Activated naive CD8-positive, alpha-beta T cell treated with anti-CD3 and anti-CD28 coated beads, Interleukin-2, amount 50 U/mL, for 24 hours (primary cell): ENCODE measurements around the gene ARGLU1.

Source experiments
- ATAC-seq: fragments of 150-1000 bp; cut with Tn5 transposase; one replicate; pipeline ENCODE4 v1.10.0; 2021
- DNase-seq: peaks from one replicate; pipeline ENCODE4 v3.0.0; 2021
- H3K27ac Mint-ChIP-seq: one replicate; pipeline ENCODE4 v1.8.0; 2021; ENCODE audit warnings: mild to moderate bottlenecking, mixed read lengths
- H3K27me3 Mint-ChIP-seq: one replicate; pipeline ENCODE4 v1.8.0; 2021; ENCODE audit warnings: mixed read lengths
- H3K36me3 Mint-ChIP-seq: one replicate; pipeline ENCODE4 v1.8.0; 2021; ENCODE audit warnings: low read depth, mixed read lengths
- H3K4me1 Mint-ChIP-seq: one replicate; pipeline ENCODE4 v1.8.0; 2021; ENCODE audit warnings: mixed read lengths
- H3K4me3 Mint-ChIP-seq: one replicate; pipeline ENCODE4 v1.8.0; 2021; ENCODE audit warnings: mild to moderate bottlenecking, moderate library complexity, mixed read lengths
- H3K9me3 Mint-ChIP-seq: one replicate; pipeline ENCODE4 v1.8.0; 2021; ENCODE audit warnings: mixed read lengths

The ARGLU1 gene

DNA sequence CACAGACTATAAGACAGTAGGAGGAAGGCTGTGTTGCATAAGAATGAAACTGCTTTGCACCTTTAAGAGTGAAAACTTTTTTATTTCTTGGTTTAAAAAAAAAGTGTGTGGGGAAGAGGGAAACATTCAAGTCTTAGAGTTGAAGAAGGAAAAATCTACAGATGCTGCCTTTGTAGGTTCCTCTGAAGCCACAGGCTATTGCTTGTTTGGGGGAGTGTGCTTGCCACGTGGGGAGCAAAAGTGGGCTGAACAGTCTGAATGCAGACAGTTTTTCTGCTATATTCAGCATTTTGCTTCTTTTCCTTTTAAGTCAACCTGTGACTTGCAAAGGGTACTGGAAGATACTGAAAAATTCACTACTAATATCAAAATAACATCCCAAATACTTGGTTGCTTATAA lies 69.4 kb downstream of the ARGLU1 start:
- no peak for ATAC-seq

DNA sequence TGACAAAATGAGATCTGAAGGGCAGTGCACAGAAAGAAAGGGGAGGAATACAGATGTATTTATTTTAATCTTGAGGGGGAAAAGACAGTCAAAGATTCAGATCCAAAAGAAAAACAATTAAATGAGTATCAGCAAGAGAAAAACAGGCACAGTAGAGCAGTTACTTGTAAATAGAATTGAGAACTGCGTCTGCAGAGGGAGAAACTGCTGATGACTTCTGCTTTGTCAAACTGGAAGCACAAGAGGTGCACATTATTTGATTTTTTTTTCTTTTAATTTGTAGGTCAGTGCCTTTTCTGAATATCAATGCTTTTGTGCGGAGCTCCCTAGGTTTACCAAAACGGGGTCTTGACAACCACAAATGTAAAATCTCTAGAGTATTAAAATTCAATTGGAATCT lies 69.8 kb downstream of the ARGLU1 start:
- Mint-ChIP-seq H3K4me1 (peaks cover 17% of the 10 kb centered on the region), H3K27ac (no peak overlapping the region), H3K9me3 (no peaks in the 10 kb centered on the region), H3K27me3 (peaks cover 60% of the 10 kb centered on the region), H3K36me3 (no peaks in the 10 kb centered on the region), H3K4me3 (no peak overlapping the region)
- DNase-seq (no peak), ATAC-seq (no peak)

More for the DNA sequence above, 69.4 kb downstream of the ARGLU1 start:
- no peaks in the 10 kb centered on the region for H3K9me3 Mint-ChIP-seq
- H3K4me1 Mint-ChIP-seq: peaks cover 13% of the 10 kb centered on the region
- no peak overlapping the region for H3K4me3 Mint-ChIP-seq
- H3K27me3 Mint-ChIP-seq: peaks cover 60% of the 10 kb centered on the region
- no peak for DNase-seq
- H3K36me3 Mint-ChIP-seq: no peaks in the 10 kb centered on the region
- H3K27ac Mint-ChIP-seq: no peak overlapping the region

DNA sequence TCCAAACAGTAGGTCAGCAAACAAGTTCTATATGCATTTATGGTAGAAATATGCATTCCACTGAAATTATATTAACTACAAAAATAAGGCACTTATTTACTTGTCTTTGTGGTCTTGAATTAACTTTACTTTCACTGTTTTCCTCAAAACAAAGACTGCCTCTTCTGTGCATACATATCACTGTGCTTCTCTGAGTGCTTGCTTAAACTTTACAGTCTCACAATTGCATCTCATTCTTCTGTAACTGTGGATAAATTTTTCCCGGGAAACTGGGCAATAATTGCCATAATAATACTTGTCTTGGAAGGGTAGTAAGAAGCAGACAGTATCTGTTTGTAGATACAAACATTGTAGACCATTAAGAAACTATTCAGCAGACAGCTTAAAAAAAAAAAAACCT lies 70.9 kb downstream of the ARGLU1 start:
- DNase-seq: no peak
- ATAC-seq: no peak
- no peaks in the 10 kb centered on the region for H3K9me3 Mint-ChIP-seq
- peaks cover 18% of the 10 kb centered on the region for H3K4me1 Mint-ChIP-seq
- H3K27me3 Mint-ChIP-seq: peaks cover 57% of the 10 kb centered on the region
- H3K4me3 Mint-ChIP-seq: no peak overlapping the region
- no peaks in the 10 kb centered on the region for H3K36me3 Mint-ChIP-seq
- H3K27ac Mint-ChIP-seq: no peak overlapping the region

DNA sequence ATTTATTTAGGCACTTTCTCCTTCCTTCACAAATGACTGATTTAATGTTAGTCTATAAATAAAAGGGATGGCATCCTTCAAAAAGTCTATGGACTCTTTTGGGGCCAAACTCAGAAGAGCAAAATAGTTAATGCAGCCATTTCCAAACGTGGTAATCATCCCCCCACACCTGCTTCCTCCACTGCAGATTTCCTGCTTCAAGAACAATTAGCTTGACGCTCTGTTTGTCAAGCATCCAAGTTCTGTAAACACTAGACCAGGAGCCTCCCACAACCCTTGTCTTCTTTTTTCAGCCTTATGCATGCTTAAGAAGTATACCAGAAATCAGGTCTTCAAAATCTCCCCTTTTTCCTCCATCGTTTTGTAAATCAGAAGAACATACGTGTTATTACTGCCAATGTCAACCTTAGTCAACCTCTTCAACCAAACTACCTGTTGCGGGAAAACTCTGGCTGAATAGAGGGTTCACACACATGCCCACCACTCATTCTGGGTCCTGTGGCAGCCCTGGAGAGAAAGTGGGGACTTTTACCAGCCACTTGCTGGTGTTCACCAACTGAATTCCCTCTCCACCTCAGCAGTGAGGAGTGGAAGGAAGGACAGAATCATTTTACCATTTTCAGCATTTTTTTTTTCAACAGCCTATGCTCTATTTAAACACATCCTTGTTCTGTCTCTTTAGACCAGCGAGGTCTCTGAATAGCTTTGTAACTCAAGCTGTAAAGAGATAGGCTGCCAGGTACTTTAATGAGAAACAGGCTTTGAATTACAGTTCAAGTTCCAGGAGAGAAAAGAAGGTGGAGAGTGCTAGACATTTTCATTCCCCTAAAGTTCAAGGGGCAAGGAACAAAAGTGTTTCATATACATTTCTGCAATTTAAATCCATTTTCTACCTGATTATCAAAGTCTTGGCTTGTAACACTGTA lies 71.6 kb downstream of the ARGLU1 start:
- H3K27ac Mint-ChIP-seq: no peak overlapping the region
- H3K4me1 Mint-ChIP-seq: peaks cover 24% of the 10 kb centered on the region
- no peak overlapping the region for H3K4me3 Mint-ChIP-seq
- H3K36me3 Mint-ChIP-seq: no peaks in the 10 kb centered on the region
- H3K9me3 Mint-ChIP-seq: no peaks in the 10 kb centered on the region
- DNase-seq (no peak), ATAC-seq (no peak)
- peaks cover 63% of the 10 kb centered on the region for H3K27me3 Mint-ChIP-seq

DNA sequence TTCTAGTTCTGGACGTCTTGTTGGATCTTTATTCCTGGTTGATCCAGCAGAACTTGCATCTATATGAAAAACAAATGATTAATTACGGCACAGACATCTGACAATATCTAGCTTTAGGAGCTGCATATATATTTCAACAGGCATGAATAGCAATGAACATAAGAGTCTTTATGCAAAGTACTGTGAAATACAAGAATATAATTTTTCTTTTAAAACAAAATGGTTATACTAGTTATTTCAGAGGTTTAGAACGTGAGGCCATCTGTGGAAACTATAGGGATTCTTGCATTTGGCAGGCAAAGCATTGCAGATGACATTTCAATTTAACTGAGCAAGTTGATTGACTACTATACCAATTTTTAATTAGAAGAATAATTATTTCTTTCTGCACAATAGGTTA lies 73.0 kb downstream of the ARGLU1 start:
- H3K27ac Mint-ChIP-seq: no peak overlapping the region
- ATAC-seq (no peak), DNase-seq (no peak)
- H3K36me3 Mint-ChIP-seq: no peaks in the 10 kb centered on the region
- no peak overlapping the region for H3K4me3 Mint-ChIP-seq
- H3K27me3 Mint-ChIP-seq: peaks cover 68% of the 10 kb centered on the region
- peaks cover 31% of the 10 kb centered on the region for H3K4me1 Mint-ChIP-seq
- no peaks in the 10 kb centered on the region for H3K9me3 Mint-ChIP-seq

DNA sequence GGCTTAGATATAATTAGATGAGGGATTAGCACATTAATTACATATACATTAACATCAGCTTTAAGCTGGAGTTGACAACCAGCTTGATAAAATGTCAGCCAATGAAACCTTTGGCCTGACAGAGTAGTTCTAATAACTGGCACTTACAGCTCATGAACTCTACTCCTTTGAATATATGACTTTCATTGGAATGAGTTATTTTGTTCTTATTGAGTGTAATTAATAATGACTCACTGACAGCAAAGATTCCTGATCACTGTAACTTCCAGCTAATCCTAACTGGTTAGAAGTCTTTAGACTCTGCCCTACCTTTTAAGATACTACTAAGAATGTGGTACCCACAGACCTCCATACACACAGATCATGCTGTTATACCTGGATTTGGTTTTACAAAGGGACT lies 73.4 kb downstream of the ARGLU1 start:
- H3K27me3 Mint-ChIP-seq: peaks cover 68% of the 10 kb centered on the region
- H3K4me1 Mint-ChIP-seq: peaks cover 30% of the 10 kb centered on the region
- no peak for ATAC-seq

DNA sequence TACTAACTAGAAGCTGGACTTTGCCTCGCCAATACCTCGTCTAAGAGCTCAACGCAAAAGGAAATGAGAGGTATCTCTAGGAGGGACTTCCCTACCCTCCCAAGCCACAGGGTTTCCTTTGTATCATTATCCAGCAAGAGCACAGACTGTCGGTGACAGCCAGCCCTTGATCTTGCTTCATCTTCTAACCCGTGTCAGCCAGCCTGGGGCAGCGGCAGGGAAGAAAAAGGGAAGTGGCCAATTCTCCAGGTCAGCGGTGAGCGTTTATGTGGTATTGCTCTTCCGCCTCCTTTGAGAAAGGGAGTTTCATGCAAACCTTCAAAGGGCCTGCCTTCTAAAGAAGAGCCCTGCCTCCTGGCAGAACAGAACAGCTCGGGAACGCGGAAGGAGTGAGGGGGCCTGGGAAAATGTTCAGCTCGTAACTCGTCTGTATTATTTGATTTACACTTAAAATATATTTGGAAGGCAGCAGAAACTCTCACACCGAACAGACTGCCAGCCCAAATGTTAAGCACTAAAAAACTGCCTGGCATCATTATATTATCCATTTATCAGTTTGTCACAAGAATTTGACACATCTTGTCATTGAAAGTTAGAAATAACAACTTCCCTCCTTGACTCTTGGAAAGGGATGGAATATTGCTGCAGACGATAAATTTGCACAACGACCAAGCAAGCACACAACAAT lies 74.3 kb downstream of the ARGLU1 start:
- DNase-seq: no peak
- no peak for ATAC-seq
- Mint-ChIP-seq H3K27ac (no peak overlapping the region), H3K36me3 (no peaks in the 10 kb centered on the region), H3K27me3 (peaks cover 70% of the 10 kb centered on the region), H3K4me1 (peaks cover 28% of the 10 kb centered on the region), H3K4me3 (no peak overlapping the region), H3K9me3 (no peaks in the 10 kb centered on the region)

More for the DNA sequence above, 73.4 kb downstream of the ARGLU1 start:
- no peaks in the 10 kb centered on the region for H3K9me3 Mint-ChIP-seq
- no peaks in the 10 kb centered on the region for H3K36me3 Mint-ChIP-seq
- no peak for DNase-seq
- H3K4me3 Mint-ChIP-seq: no peak overlapping the region
- H3K27ac Mint-ChIP-seq: no peak overlapping the region

DNA sequence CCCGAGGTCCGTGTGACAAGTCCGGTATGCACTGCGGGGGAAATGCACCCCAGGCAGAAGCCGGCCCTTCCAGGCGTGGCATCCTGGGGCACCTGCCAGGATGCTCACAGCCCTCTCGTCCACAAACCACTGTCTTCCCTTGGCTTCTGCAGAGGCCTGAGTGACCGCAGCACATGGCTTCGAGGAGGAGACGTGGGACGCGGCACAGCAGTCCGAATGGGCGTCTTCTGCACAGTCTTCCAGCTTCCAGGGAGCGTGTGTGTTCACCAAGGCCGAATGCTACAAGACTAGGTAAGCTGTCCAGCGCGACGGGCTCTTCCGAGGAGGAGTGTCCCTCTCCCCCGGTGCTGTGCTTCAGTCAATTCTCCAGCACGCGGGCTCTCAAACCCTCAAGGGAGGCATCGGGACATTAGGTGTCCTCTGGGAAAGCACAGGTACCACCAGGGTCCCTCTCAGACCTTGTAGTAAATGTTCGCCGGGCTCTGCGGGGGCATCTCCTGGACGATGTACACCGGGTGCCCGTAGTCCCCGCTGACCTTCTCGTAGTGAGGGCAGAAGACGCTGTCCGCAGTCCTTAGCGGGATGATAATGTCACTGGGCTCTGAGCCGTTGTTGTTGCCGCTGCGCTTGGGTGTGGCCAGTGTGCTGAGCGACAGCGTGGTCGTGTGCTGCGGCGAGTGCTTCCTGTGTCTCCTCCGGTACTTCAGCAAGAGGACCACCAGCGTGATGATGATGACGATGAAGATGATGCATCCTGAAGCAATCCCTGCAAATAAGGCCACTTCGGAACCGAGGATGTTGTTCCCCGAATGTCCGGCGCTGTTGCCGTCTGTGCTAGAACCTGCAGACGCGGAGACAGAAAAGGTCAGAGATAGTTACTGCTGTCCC lies 75.1 kb downstream of the ARGLU1 start:
- Mint-ChIP-seq H3K4me1 (peaks cover 25% of the 10 kb centered on the region), H3K27me3 (peaks cover 65% of the 10 kb centered on the region), H3K27ac (no peak overlapping the region), H3K4me3 (no peak overlapping the region), H3K36me3 (no peaks in the 10 kb centered on the region), H3K9me3 (no peaks in the 10 kb centered on the region)
- ATAC-seq (no peak), DNase-seq (no peak)

DNA sequence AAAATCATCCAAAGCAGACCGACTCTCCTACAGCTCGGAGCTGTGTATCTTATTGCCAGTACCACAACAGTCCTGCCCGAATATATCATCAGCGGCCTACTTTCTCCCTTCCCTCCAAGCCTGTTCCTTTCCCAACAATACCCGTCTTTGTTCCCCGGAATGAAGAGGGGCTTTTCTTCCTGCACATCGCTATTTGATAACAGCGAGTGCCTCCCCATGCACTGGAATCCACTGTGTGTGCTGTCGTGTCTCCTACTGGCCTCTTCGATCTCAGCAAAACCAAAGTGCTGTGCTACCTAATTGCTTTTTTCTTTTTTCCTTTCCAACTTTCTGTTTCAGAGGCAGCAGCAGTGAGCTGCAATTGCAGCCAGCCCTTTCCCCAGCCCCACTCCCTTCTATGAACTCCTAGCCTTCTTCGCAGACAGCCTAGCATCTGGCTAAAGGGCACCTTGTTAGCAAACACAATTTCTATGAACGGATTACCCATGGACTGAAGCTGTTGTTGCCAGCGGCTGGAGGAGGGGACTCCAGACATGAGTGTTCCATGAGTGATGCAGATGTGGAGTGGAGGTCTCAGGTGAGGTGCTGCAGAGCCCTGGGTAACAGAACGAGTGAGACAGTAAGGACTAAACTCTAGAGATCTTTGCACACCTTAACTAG lies 75.9 kb downstream of the ARGLU1 start:
- ATAC-seq: no peak
- H3K4me3 Mint-ChIP-seq: no peak overlapping the region
- H3K9me3 Mint-ChIP-seq: no peaks in the 10 kb centered on the region
- peaks cover 25% of the 10 kb centered on the region for H3K4me1 Mint-ChIP-seq
- no peaks in the 10 kb centered on the region for H3K36me3 Mint-ChIP-seq
- H3K27ac Mint-ChIP-seq: no peak overlapping the region
- no peak for DNase-seq
- peaks cover 62% of the 10 kb centered on the region for H3K27me3 Mint-ChIP-seq
